DND-41 (cell line): Measurements from ENCODE around the gene LRRC30.

ENCODE experiments used
- CTCF ChIP-seq: IDR thresholded peaks from 2 replicates; pipeline ENCODE4 v1.5.1; 2012; ENCODE audit warnings: borderline replicate concordance, low read length, moderate library complexity, mild to moderate bottlenecking; ENCODE audit not compliant: poor library complexity, severe bottlenecking; ENCODE audit errors: extremely low read depth
- EZH2 ChIP-seq: IDR thresholded peaks from 3 replicates; pipeline ENCODE4 v1.6.1; 2012; ENCODE audit warnings: borderline replicate concordance, low read depth, mild to moderate bottlenecking, moderate library complexity, low read length, inconsistent platforms; ENCODE audit not compliant: severe bottlenecking

DNA sequence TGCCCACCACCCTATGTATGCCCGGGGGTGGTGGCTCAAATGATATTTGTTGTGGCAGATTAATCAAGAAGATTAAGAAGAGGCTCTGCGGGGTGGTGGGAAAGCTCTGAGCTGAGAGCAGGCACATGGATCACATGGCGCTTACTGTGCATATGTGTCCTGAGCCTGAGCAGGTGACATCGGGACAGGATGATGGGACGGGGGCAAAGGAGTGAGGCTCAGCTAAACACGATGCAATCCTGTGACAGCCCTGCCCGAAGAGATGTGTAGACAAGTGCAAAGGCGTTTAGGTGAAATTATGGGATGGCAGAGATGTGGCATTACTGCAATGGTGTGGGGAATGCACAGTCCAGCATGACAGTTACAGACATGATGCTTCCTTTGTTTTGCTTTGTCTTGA, 6.0 kb downstream of the LRRC30 start:
- TF ChIP-seq CTCF (no peak), EZH2 (no peak)
